H1 (cell line): ENCODE results near the gene MFAP5. TPM values are rescaled to one million over a fixed set of nuclear protein-coding genes. Genes with fewer than 3 reads are reported as not detected.

Experiments
- ATF2 ChIP-seq: IDR thresholded peaks from 2 replicates; pipeline ENCODE4 v1.6.1; 2012; ENCODE audit warnings: low read length, inconsistent platforms
- polyA plus RNA-seq, 7 experiments: library from polyadenylated mRNA; depleted of rRNA in 3 of 7; stranded (reverse) in 5 of 7; unstranded in 2 of 7; fragments of >200 nt in 5 of 7; fragments of 200-250 nt in 2 of 7; gene quantifications; 1 replicate in 5 of 7; 2 replicates in 1 of 7; 4 replicates in 1 of 7; pipeline versions ENCODE4 v1.2.1 to v1.2.3, GENCODE V29; 2011 to 2013; ENCODE audit warnings: missing spikeins in 2 of 7, mixed read lengths in 2 of 7
- total RNA-seq: library from RNA; stranded (reverse); fragmentation: NEBNext Ultra II Directional; extraction: Animal tissue kit (Norgen Biotek cat#: 25700); gene quantifications from 2 replicates; pipeline ENCODE4 v1.2.1, GENCODE V29; 2021

The MFAP5 gene
- total and polyA plus RNA-seq, 2 of the 8 experiments (the other 6 are each of a cell fraction or from before 2014, with no cell fraction given), result 0.60 to 0.86 TPM

GRCh38 chr12:8638951-8639350 is 23.7 kb downstream of the MFAP5 start (continued):
- TF ChIP-seq ATF2, result no peak
